ENCODE data around the gene SUMO4. TPM values are rescaled to one million over a fixed set of nuclear protein-coding genes. Genes with fewer than 3 reads are reported as not detected.
A peak's percentile ranks its signal among the peaks of the same experiment; 100 is the strongest.

Gene SUMO4
- total RNA-seq, 1 donor from 2014 or later: 2.8 TPM

- Mint-ChIP-seq H3K4me3 (no peak overlapping the region), H3K27ac (no peak overlapping the region), H3K27me3 (no peaks in the 10 kb centered on the region), H3K36me3 (peaks cover 63% of the 10 kb centered on the region), H3K9me3 (peaks cover 5% of the 10 kb centered on the region), H3K4me1 (ENCODE audit: unreplicated experiment) (peaks cover 7% of the 10 kb centered on the region)
- DNase-seq (ENCODE audit: extremely low spot score, unreplicated experiment): no peak
- TF ChIP-seq, protein P1, sequence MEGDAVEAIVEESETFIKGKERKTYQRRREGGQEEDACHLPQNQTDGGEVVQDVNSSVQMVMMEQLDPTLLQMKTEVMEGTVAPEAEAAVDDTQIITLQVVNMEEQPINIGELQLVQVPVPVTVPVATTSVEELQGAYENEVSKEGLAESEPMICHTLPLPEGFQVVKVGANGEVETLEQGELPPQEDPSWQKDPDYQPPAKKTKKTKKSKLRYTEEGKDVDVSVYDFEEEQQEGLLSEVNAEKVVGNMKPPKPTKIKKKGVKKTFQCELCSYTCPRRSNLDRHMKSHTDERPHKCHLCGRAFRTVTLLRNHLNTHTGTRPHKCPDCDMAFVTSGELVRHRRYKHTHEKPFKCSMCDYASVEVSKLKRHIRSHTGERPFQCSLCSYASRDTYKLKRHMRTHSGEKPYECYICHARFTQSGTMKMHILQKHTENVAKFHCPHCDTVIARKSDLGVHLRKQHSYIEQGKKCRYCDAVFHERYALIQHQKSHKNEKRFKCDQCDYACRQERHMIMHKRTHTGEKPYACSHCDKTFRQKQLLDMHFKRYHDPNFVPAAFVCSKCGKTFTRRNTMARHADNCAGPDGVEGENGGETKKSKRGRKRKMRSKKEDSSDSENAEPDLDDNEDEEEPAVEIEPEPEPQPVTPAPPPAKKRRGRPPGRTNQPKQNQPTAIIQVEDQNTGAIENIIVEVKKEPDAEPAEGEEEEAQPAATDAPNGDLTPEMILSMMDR (conservative IDR thresholded peaks at IDR 0.05): no peak
Measured at GRCh38 chr6:149395185-149395584, 4.9 kb upstream of the SUMO4 start.

DNA sequence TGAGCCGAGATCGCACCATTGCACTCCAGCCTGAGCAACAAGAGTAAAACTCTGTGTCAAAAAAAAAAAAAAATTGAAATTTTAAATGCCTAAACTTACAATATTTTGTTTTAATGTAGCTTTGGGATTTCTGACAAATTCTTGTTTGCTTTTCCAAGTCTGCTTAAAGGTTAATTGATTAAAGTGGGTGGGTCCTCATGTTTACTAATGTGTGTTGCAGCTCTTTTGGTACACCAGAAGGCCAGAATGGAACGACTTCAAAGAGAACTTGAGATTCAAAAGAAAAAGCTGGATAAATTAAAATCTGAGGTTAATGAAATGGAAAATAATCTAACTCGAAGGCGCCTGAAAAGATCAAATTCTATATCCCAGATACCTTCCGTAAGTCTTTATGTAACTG lies 2.7 kb upstream of the SUMO4 start:
- Mint-ChIP-seq H3K9me3 (peaks cover 3% of the 10 kb centered on the region), H3K4me3 (no peak overlapping the region), H3K4me1 (ENCODE audit: unreplicated experiment) (peaks cover 7% of the 10 kb centered on the region), H3K27ac (no peak overlapping the region), H3K36me3 (peaks cover 65% of the 10 kb centered on the region), H3K27me3 (no peaks in the 10 kb centered on the region)
- no peak for DNase-seq (ENCODE audit: extremely low spot score, unreplicated experiment)
- TF ChIP-seq, protein P1 (conservative IDR thresholded peaks at IDR 0.05): no peak

GRCh38 chr6:149403534-149403933 lies 3.5 kb downstream of the SUMO4 start:
- Mint-ChIP-seq H3K9me3 (no peaks in the 10 kb centered on the region), H3K4me3 (no peak overlapping the region), H3K36me3 (peaks cover 56% of the 10 kb centered on the region)

DNA sequence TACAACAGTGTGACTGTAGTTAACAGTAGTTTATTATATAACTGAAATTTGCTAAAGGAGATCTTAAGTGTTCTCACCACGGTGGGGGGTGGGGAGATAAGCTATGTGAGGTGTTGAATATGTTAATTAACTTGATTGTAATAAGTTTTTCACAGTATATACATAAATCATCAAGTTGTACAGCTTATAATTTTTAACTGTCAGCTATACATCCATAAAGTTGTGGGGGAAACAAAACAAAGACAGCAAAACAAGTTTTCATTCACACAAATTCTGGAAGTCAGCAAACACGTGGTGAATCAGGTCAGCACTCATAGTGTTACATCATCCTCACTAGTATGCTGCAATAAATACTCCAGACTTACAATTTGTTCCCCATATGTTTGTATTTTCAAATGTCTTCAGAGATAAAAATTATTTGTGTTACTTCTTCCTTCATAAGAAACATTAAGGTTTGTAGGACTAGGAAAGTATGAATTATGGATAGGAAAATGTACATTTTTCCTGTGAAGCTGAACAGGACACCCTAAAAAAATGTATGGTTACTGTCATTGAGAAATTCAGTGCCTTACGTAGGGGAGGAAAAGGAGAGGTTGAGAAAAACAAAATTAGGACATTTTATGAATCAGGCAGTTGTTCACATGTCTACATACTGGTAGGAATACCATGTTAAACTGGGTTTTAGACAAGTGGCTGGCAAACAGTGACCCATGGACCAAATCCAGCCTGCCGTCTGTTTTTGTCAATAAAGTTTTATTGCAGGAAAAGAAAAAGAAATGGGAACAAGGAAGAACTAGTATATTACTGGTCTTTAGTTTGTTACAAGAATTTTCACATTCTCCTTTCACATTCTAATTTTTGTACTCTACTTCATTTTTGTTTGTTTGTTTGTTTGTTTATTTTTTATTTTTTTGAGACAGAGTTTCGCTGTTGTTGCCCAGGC lies 6.0 kb downstream of the SUMO4 start:
- Mint-ChIP-seq H3K9me3 (no peaks in the 10 kb centered on the region), H3K4me3 (no peak overlapping the region), H3K4me1 (ENCODE audit: unreplicated experiment) (peaks cover 3% of the 10 kb centered on the region), H3K27me3 (no peaks in the 10 kb centered on the region), H3K36me3 (peaks cover 42% of the 10 kb centered on the region), H3K27ac (peak overlapping the region; percentile 33)
- TF ChIP-seq, protein P1 (conservative IDR thresholded peaks at IDR 0.05): no peak
- no peak for DNase-seq (ENCODE audit: extremely low spot score, unreplicated experiment)

More at GRCh38 chr6:149403534-149403933, 3.5 kb downstream of the SUMO4 start:
- H3K4me1 Mint-ChIP-seq (ENCODE audit: unreplicated experiment): peaks cover 3% of the 10 kb centered on the region
- H3K27me3 Mint-ChIP-seq: no peaks in the 10 kb centered on the region
- H3K27ac Mint-ChIP-seq: no peak overlapping the region
- DNase-seq (ENCODE audit: extremely low spot score, unreplicated experiment): no peak
- TF ChIP-seq, protein P1 (conservative IDR thresholded peaks at IDR 0.05): no peak

DNA sequence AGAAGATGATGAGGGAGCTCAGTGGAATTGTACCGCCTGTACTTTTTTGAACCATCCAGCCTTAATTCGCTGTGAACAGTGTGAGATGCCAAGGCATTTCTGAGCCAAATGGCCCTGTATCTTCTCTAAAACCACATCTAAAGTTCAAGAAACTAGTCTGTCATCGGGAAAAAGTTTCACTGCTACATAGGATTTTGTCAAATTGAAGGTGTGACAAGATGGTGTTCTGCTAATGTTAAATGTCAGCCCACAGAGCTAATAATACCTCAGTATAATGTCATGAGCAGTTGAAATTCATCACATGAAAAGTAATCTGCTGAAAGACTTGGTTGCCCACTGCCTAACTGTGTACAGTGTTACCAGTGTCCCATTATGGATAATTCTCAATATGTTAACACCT lies 9.6 kb downstream of the SUMO4 start:
- TF ChIP-seq, protein P1 (conservative IDR thresholded peaks at IDR 0.05): no peak
- DNase-seq (ENCODE audit: extremely low spot score, unreplicated experiment): no peak
- Mint-ChIP-seq H3K4me3 (no peak overlapping the region), H3K36me3 (peaks cover 31% of the 10 kb centered on the region), H3K9me3 (no peaks in the 10 kb centered on the region), H3K4me1 (ENCODE audit: unreplicated experiment) (peaks cover 3% of the 10 kb centered on the region), H3K27ac (no peak overlapping the region), H3K27me3 (no peaks in the 10 kb centered on the region)

All from type B pancreatic cell (in vitro differentiated cells).